ENCODE results near the gene INTS11. TPM values are rescaled to one million over a fixed set of nuclear protein-coding genes. Genes with fewer than 3 reads are reported as not detected.

The INTS11 gene
- total and polyA plus RNA-seq, 2 of the 13 experiments (the other 11 are each of a cell fraction or from before 2014, with no cell fraction given): 52.8 to 94.8 TPM

- TF ChIP-seq ZNF142 (CRISPR knock-in tag; IDR thresholded peaks at IDR 0.05) (peak; percentile 20; the same call in 1 of the 2 replicates), CTCF (CRISPR knock-in tag; IDR thresholded peaks at IDR 0.05) (no peak; the same call in 1 of the 2 replicates), ZNF235 (CRISPR knock-in tag; IDR thresholded peaks at IDR 0.05; ENCODE audit: borderline replicate concordance) (0 out of 2 replicates have a peak, but pooled peaks have one; percentile 66), ZNF597 (CRISPR knock-in tag; IDR thresholded peaks at IDR 0.05) (no peak), ATF7 (IDR thresholded peaks at IDR 0.05) (no peak), ATF7 (CRISPR knock-in tag; IDR thresholded peaks at IDR 0.05) (peak; percentile 44; the same call in 1 of the 2 replicates), ZNF543 (CRISPR knock-in tag; IDR thresholded peaks at IDR 0.05) (peak; percentile 67; the same call in 1 of the 2 replicates), ISL2 (CRISPR knock-in tag; IDR thresholded peaks at IDR 0.05) (no peak), SAP130 (CRISPR knock-in tag; IDR thresholded peaks at IDR 0.05; ENCODE audit: low read depth) (peak; percentile 87), TOPORS (CRISPR knock-in tag; IDR thresholded peaks at IDR 0.05) (no peak), ZNF136 (CRISPR knock-in tag; IDR thresholded peaks at IDR 0.05; ENCODE audit: low read depth) (peak; percentile 78; the same call in 1 of the 2 replicates), SP2 (CRISPR knock-in tag; IDR thresholded peaks at IDR 0.05) (peak; percentile 39; the same call in 1 of the 2 replicates), ZNF33B (CRISPR knock-in tag; IDR thresholded peaks at IDR 0.05) (no peak), KLF9 (CRISPR knock-in tag; IDR thresholded peaks at IDR 0.05; ENCODE audit: low read depth) (no peak), PAF1 (CRISPR knock-in tag; IDR thresholded peaks at IDR 0.05) (no peak), ETV6 (CRISPR knock-in tag; conservative IDR thresholded peaks at IDR 0.05) (no peak), RFX3 (CRISPR knock-in tag; IDR thresholded peaks at IDR 0.05) (no peak), ZNF414 (CRISPR knock-in tag; IDR thresholded peaks at IDR 0.05) (no peak), CCAR2 (optimal IDR thresholded peaks at IDR 0.05; ENCODE audit: low read depth, low read length) (no peak), ZNF781 (CRISPR knock-in tag; IDR thresholded peaks at IDR 0.05; ENCODE audit: borderline replicate concordance, not compliant biosample characterization) (no peak)
These were observed 23.4 kb upstream of the INTS11 start (continued) for GRCh38 chr1:1347663-1348419.
